Panc1 (cell line): ENCODE results near the gene GPATCH2L.

Experiments
- CTCF ChIP-seq: fragments of 450-650 bp; IDR thresholded peaks from 2 replicates; pipeline ENCODE4 v1.5.1; 2017; ENCODE audit warnings: mild to moderate bottlenecking
- POLR2AphosphoS5 ChIP-seq: IDR thresholded peaks from 2 replicates; pipeline ENCODE4 v1.6.1; 2012; ENCODE audit warnings: mild to moderate bottlenecking, low read depth, low read length, moderate library complexity
- SIN3A ChIP-seq: IDR thresholded peaks from 2 replicates; pipeline ENCODE4 v1.6.1; 2012; ENCODE audit warnings: low read depth, mild to moderate bottlenecking, low read length, moderate library complexity, borderline replicate concordance; ENCODE audit not compliant: insufficient read depth
- TCF7L2 ChIP-seq: IDR thresholded peaks from 2 replicates; pipeline ENCODE4 v1.6.1; 2011; ENCODE audit warnings: mild to moderate bottlenecking, low read depth, low read length, inconsistent platforms
- TF ChIP-seq, protein P1 (sequence below), 2 experiments: IDR thresholded peaks; 2 replicates each; pipeline ENCODE4 v1.6.1; 2011 to 2012; ENCODE audit warnings: low read depth in 2 of 2, control low read depth in 1 of 2, low read length in 1 of 2, mild to moderate bottlenecking in 1 of 2, moderate library complexity in 1 of 2; ENCODE audit not compliant: insufficient read depth in 1 of 2

DNA sequence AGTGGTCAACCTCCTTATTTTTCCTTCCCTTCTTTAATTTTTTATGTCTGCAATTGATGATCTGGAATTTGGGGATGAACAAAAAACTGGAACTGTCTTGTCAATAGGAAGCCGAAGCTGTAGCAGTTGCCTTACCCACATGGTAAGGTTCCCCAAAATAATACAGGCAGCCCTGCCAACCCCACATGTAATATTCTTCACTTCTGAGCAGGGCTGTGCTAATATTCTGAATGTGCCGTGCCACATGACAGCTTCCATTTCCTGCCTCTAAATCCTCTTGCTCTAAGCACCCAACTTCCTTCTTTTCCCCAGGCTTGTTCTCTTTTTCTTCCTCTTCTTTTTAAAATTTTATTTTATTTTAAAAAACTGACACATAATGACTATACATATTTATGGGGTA, 39.6 kb downstream of the GPATCH2L start:
- TF ChIP-seq POLR2AphosphoS5: no peak
- TF ChIP-seq CTCF: no peak
- TF ChIP-seq SIN3A: no peak
- TF ChIP-seq, protein P1, sequence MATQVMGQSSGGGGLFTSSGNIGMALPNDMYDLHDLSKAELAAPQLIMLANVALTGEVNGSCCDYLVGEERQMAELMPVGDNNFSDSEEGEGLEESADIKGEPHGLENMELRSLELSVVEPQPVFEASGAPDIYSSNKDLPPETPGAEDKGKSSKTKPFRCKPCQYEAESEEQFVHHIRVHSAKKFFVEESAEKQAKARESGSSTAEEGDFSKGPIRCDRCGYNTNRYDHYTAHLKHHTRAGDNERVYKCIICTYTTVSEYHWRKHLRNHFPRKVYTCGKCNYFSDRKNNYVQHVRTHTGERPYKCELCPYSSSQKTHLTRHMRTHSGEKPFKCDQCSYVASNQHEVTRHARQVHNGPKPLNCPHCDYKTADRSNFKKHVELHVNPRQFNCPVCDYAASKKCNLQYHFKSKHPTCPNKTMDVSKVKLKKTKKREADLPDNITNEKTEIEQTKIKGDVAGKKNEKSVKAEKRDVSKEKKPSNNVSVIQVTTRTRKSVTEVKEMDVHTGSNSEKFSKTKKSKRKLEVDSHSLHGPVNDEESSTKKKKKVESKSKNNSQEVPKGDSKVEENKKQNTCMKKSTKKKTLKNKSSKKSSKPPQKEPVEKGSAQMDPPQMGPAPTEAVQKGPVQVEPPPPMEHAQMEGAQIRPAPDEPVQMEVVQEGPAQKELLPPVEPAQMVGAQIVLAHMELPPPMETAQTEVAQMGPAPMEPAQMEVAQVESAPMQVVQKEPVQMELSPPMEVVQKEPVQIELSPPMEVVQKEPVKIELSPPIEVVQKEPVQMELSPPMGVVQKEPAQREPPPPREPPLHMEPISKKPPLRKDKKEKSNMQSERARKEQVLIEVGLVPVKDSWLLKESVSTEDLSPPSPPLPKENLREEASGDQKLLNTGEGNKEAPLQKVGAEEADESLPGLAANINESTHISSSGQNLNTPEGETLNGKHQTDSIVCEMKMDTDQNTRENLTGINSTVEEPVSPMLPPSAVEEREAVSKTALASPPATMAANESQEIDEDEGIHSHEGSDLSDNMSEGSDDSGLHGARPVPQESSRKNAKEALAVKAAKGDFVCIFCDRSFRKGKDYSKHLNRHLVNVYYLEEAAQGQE (IDR thresholded peaks at IDR 0.05; ENCODE audit: insufficient read depth in 1 of 2, low read depth in 2 of 2, low read length in 1 of 2): no peak
- TF ChIP-seq TCF7L2: no peak
